ENCODE results near the gene MVD.

Gene MVD

DNA sequence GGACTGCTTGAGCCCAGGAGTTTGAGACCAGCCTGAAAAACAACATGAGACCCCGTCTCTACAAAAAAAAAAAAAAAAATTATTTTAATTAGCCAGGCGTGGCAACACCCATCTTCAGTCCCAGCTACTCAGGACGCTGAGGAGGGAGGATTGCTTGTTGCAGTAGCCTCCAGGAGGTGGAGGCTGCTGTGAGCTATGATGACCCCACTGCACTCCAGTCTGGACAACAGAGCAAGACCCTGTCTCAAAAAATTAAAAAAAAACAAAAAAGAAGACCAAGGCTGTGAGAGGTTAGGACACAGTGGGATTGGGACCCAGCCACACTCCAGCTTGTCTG lies 24.8 kb upstream of the MVD start:
- TF ChIP-seq, protein P1, sequence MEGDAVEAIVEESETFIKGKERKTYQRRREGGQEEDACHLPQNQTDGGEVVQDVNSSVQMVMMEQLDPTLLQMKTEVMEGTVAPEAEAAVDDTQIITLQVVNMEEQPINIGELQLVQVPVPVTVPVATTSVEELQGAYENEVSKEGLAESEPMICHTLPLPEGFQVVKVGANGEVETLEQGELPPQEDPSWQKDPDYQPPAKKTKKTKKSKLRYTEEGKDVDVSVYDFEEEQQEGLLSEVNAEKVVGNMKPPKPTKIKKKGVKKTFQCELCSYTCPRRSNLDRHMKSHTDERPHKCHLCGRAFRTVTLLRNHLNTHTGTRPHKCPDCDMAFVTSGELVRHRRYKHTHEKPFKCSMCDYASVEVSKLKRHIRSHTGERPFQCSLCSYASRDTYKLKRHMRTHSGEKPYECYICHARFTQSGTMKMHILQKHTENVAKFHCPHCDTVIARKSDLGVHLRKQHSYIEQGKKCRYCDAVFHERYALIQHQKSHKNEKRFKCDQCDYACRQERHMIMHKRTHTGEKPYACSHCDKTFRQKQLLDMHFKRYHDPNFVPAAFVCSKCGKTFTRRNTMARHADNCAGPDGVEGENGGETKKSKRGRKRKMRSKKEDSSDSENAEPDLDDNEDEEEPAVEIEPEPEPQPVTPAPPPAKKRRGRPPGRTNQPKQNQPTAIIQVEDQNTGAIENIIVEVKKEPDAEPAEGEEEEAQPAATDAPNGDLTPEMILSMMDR (IDR thresholded peaks at IDR 0.05), result no peak
- intact Hi-C loops (cut with DNase I; ENCODE audit: low total_unique reads), result no loop called here

DNA sequence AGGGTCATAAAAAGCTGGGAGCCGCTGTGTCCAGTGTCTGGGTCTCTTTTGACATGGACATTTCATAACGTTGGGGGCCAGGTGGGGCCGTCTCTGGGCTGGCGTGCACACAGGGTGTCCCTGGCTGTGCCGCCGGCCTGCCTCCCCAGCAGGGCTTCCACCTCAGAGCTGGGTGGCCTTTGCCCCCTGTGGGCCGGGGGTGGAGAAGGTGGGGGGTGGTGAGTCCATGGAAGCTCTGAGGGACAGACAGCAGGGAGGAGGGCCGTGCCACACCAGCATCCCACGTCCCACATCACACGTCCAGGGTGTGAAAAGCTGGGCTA lies 24.3 kb upstream of the MVD start:
- peaks cover 2 to 92% of the 10 kb centered on the region in 2 donors for H3K27me3 ChIP-seq

More for the DNA sequence above, 24.8 kb upstream of the MVD start:
- Histone ChIP-seq H3K9me3 (no peaks in the 10 kb centered on the region), H3K4me3 (no peak overlapping the region), H3K27ac (no peak overlapping the region), H3K27me3 (peaks cover 2 to 94% of the 10 kb centered on the region in 2 donors), H3K36me3 (no peaks in the 10 kb centered on the region), H3K4me1 (peaks cover 0 to 22% (median 19%) of the 10 kb centered on the region in 4 donors)
- no peak for DNase-seq

DNA sequence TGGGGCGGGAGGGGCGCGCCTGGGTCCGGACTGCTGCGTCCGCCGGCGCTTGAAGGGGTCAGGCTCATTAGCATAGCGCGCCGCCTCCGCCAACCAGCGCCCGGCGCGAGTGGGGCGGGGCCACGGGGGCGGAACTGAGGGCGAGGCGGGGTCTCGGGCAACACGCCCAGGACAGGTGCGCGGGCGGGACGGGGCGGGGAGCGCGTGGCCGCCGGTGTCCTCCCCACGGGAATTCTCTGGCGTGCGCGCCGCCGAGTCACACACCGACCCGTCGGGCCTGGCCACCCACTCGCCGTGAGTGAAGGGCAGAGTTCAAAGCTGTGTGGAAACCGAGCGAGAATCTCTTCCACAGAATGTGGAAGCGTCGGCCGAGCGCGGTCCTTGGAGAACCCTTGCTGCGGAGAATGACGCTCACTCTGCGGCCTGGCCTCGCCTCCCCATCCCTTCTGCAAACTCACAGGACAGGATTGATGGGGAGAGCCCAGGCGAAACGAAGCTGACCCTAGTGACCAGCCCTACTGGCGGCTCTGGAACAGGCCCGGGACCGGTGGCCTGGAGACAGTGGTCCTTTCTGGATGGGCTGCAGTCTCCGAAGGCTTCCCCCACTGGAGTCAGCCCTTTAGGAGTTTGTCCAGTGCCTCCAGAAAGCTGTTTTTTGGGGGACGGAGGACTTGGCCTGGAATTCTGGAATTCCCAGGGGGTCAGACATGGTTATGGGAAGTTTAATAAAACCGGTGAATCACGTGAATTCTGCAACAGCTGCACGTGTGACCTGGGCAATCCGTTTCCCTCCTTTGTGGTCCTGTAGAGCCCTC lies 23.8 kb upstream of the MVD start, which contains the start of gene SNAI3:
Gene SNAI3, minus strand, starts transcription at position 69 of the 815 bp plus-strand sequence. CDS start 101 bp downstream, outside the sequence.
- Histone ChIP-seq H3K27ac (no peak within 1 kb of the TSS), H3K4me1 (peaks cover 0 to 22% (median 19%) of the 10 kb centered on the region in 4 donors)

More for the DNA sequence above, 24.3 kb upstream of the MVD start:
- TF ChIP-seq, protein P1 (IDR thresholded peaks at IDR 0.05), result no peak
- peaks cover 0 to 22% (median 19%) of the 10 kb centered on the region in 4 donors for H3K4me1 ChIP-seq
- intact Hi-C loops (cut with DNase I; ENCODE audit: low total_unique reads), result no loop called here
- H3K27ac ChIP-seq, result no peak overlapping the region
- H3K36me3 ChIP-seq, result no peaks in the 10 kb centered on the region
- H3K9me3 ChIP-seq, result no peaks in the 10 kb centered on the region
- no peak overlapping the region for H3K4me3 ChIP-seq
- no peak for DNase-seq

DNA sequence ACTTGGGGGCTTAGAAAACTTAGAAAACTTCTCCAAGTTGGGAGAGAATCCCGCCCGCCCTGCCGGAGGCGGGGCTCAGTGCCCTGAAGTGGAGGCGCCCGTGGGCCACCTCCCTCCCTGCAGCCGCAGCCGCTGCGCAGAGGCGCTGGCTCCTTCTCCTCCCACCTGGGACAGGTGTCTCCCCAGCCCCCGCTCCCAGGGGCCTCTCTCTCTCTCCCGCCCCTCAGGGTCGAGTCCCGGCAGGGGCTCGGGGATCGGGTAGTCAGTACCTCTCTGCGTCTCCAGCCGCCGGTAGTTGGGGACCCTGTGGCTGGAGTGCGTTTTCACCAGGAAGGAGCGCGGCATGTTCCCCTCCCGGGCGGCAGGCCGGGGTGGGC lies 23.2 kb upstream of the MVD start:
- Histone ChIP-seq H3K4me1 (peaks cover 0 to 22% (median 19%) of the 10 kb centered on the region in 4 donors), H3K4me3 (peak overlapping the region; percentile 36 to 46), H3K9me3 (no peaks in the 10 kb centered on the region), H3K36me3 (no peaks in the 10 kb centered on the region), H3K27me3 (peaks cover 2 to 92% of the 10 kb centered on the region in 2 donors), H3K27ac (no peak overlapping the region)
- no peak for DNase-seq
- intact Hi-C loops (cut with DNase I; ENCODE audit: low total_unique reads), result no loop called here
- TF ChIP-seq, protein P1 (IDR thresholded peaks at IDR 0.05), result no peak

More for the DNA sequence above, 23.8 kb upstream of the MVD start, which contains the start of gene SNAI3:
- TF ChIP-seq, protein P1 (IDR thresholded peaks at IDR 0.05), result no peak
- H3K4me3 ChIP-seq, result peak within 1 kb of the TSS; percentile 36 to 46
- intact Hi-C loops (cut with DNase I; ENCODE audit: low total_unique reads), result no loop called here
- peaks cover 2 to 92% of the 10 kb centered on the region in 2 donors for H3K27me3 ChIP-seq
- H3K36me3 ChIP-seq, result no peaks in the 10 kb centered on the region
- peak in 1 of 2 donors; percentile 69 for DNase-seq
- H3K9me3 ChIP-seq, result no peaks in the 10 kb centered on the region

- Histone ChIP-seq H3K4me3 (peak overlapping the region; percentile 36 to 46), H3K4me1 (peaks cover 0 to 22% (median 19%) of the 10 kb centered on the region in 4 donors), H3K36me3 (no peaks in the 10 kb centered on the region), H3K27ac (no peak overlapping the region), H3K9me3 (no peaks in the 10 kb centered on the region), H3K27me3 (peaks cover 2 to 92% of the 10 kb centered on the region in 2 donors)
- intact Hi-C loops (cut with DNase I; ENCODE audit: low total_unique reads), result no loop called here
- no peak for DNase-seq
- TF ChIP-seq, protein P1 (IDR thresholded peaks at IDR 0.05), result peak in 1 of 2 experiments; percentile 28
These were observed 22.5 kb upstream of the MVD start for GRCh38 chr16:88685156-88686061.

Measured in tibial artery (tissue), 4 donors.